ENCODE data around the gene FDPS.
"Not testable (repeated sequence)": the region's sequence is repeated elsewhere in the genome, so short reads cannot be mapped to it uniquely, and the experiment has no call there.

The FDPS gene

DNA sequence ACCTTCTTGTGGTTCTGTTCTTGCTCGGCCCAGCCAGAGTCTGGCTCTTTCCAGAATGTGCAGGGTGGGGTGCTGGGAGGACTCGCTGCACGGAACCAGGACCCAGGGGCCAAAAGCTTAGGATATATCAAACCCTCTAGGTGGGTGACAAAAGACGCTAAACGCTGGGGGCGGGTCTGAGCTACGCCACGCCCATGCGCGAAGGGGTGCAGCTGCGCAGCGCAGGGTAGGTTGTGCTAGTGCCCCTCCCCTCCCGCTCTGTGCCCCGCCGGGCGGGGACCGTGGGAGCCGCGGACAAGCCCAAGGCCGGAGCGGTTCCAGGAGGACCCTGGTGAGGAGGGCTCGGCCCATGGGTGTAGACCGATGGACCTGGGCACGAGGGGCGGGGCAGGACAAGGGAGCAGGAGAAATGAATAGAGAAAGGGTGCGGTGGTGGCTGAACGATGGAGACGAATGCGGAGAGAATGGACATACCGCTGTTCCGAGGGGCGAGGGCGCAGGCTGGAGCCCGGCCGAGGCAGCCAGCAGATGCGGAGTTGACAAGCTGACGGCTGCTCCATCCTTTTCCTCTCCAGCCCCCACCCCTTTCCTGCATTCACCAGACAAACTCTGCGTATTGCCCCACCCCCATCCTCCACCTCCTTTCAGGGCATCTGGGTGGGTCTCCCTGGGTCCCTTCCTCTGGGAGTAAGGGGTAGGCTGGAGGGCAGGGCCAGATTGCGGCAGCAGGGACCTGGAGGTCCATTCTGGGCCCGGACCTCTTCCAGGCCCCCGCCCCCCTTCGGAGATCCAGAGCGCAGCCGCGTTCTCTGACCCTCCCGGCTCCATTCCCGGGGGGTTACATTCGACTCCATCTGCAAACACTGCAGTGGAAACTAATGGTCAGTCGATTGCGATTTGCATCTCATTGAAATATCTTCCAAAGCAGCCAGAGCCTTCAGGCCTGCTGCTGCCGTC, 12.3 kb downstream of the FDPS start, which contains the start of gene RUSC1:
Gene RUSC1 (plus strand): TSS at position 234 of the 957 bp plus-strand sequence. CDS start 880 bp downstream, outside the sequence.
- DNase-seq: peak; percentile 87

DNA sequence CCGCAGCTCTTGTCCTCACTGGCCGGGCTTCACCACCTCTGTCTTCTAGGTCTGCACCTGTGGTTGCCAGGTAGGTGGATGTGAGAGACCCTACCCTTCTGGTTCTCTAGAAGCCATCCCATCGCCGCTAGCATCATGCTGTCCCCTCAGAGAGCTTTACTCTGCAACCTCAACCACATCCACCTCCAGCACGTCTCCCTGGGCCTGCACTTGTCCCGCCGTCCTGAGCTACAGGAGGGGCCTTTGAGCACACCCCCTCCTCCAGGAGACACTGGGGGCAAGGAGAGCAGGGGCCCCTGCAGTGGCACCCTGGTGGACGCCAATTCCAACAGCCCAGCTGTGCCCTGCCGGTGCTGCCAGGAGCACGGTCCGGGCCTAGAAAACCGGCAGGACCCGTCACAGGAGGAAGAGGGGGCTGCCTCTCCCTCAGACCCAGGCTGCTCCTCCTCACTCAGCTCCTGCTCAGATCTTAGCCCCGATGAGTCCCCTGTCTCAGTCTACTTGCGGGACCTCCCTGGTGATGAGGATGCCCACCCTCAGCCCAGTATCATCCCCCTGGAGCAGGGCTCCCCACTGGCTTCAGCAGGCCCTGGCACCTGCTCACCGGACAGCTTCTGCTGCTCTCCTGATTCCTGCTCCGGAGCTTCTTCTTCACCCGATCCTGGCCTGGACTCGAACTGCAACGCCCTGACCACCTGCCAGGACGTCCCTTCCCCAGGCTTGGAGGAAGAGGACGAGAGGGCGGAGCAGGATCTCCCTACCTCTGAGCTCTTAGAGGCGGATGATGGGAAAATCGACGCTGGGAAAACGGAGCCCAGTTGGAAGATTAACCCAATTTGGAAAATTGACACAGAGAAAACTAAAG, 13.2 kb downstream of the FDPS start:
- peak; percentile 32 for DNase-seq

DNA sequence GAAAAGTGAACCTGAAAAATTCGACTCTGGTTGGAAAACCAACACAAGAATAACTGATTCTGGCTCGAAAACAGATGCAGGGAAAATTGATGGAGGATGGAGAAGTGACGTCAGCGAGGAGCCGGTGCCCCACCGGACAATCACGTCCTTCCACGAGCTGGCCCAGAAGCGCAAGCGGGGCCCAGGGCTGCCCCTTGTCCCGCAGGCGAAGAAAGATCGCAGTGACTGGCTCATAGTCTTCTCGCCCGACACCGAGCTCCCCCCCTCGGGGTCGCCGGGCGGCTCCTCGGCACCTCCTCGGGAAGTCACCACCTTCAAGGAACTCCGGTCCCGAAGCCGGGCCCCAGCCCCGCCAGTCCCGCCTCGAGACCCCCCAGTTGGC, 13.9 kb downstream of the FDPS start:
- peak; percentile 57 for DNase-seq

DNA sequence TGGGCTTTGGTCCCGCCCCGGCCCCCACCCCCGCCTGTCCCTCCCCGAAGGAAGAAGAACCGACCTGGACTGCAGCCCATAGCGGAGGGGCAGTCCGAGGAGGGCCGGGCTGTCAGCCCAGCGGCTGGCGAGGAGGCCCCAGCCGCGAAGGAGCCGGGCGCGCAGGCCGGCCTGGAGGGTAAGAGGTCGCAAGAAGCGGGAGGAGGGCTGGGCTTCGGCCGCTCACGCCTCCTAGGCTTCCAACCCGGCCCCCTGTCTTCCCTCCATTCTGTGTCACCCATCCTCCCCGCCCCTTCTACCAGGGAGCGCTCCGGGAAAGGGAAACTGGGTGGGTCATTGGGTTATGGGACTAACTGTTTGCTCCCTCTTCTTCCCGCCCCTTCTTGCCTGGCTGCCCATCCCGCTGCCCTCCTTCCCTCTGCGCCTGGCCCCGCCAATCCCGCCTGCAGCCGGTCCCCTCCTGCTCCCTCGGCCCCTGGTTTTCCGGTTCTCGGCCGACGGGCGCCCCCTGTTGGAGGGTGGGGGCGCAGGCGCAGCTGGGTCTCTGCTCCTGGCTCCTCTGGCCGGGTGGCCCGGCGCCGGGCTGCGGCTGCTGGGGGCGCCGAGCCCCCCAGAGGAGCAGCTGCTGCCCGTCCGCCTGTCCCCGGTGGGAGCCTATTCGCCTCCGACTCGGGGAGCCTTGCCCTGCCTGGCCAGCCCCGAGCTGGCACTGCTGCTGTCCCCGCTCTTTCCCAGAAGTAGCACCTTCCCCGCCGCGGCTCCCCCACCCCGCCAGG, 14.5 kb downstream of the FDPS start:
- peak; percentile 96 for DNase-seq

DNA sequence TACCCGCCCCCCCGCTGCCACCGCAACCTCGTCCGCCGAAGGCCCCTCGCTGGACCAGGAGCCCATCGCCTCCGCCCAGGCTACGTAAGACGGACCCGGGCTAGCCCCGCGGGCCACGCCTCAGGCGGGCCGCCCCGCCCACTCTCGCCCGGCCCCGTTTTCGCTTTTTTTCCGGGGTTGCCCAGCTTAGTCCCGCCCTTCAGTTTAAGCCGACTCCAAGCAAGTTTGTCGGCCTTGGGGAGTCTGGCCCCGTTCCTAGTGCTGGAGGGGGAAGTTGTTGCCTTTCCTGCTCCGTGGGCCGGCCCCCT, 15.0 kb downstream of the FDPS start:
- DNase-seq: peak; percentile 87

DNA sequence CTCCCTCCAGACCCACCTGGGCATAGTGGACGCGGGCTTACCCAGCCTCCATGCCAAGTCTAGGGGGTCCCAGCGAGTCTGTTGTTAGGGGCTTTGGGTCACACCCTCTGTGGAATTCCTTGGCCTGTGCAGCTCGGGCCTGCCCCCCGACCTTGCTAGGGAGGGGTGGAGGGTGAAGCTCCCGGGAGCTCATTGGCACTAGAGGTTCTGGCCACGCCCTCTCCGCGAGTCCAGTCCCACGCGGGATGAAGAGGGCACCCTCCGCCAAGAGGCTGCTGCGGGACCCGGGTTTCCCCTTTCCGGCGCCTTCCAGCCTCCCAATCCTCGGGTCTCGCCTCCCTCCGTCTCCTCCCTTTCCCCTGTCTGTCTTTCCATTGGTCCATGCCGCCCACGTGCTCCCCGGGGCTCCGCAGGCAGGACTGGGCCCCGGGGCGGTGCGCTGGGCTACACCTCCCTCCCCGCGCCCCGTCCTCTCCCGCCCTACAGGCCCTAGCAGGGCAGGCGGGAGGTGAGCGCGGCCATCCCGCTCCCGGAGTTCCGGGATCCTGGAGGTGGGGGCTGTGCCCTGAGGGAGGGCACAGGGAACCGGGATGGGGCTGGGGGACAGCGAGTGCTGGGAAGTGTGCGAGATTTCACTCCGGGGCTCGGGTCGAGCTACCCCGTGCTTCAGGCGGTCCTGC, 15.5 kb downstream of the FDPS start:
- peak; percentile 98 for DNase-seq

GRCh38 chr1:155324717-155325602, 16.3 kb downstream of the FDPS start:
- DNase-seq: peak; percentile 79

- no peak for DNase-seq
Observed at GRCh38 chr1:155325603-155325893, 16.9 kb downstream of the FDPS start.

- DNase-seq: no peak
Observed at GRCh38 chr1:155326020-155326526, 17.4 kb downstream of the FDPS start.

DNA sequence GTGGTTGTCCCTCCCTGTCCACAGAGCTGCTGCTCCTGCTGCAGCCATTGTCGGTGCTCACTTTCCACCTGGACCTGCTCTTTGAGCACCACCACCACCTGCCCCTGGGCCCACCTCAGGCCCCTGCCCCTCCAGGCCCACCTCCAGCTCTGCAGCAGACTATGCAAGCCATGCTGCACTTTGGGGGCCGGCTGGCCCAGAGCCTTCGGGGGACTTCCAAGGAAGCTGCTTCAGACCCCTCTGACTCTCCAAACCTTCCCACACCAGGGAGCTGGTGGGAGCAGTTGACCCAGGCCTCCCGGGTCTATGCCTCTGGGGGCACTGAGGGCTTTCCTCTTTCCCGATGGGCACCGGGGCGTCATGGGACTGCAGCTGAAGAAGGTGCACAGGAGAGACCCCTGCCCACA, 18.0 kb downstream of the FDPS start:
- no peak for DNase-seq

DNA sequence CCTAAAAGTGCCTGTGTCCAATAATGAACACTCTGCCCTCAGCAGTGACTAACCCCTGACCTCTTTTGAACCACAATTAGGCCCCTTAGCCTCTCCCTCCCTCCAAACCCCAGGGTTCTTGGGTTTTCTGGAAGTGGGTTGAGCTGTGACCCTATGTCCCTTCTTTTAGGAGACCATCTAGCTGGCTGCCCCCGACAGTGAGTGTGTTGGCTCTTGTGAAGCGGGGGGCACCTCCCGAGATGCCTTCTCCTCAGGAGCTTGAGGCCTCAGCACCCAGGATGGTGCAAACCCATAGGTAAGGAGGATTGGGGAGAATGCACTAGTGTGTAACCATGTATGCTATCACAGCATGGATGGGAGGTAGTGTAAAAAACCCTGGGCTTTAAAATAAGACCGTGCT, 19.3 kb downstream of the FDPS start:
- no peak for DNase-seq

GRCh38 chr1:155328856-155329255, 20.2 kb downstream of the FDPS start:
- DNase-seq: not testable (repeated sequence)

GRCh38 chr1:155329980-155330598, 21.4 kb downstream of the FDPS start:
- no peak for DNase-seq

GRCh38 chr1:155334962-155335361, 26.3 kb downstream of the FDPS start:
- no peak for DNase-seq

DNA sequence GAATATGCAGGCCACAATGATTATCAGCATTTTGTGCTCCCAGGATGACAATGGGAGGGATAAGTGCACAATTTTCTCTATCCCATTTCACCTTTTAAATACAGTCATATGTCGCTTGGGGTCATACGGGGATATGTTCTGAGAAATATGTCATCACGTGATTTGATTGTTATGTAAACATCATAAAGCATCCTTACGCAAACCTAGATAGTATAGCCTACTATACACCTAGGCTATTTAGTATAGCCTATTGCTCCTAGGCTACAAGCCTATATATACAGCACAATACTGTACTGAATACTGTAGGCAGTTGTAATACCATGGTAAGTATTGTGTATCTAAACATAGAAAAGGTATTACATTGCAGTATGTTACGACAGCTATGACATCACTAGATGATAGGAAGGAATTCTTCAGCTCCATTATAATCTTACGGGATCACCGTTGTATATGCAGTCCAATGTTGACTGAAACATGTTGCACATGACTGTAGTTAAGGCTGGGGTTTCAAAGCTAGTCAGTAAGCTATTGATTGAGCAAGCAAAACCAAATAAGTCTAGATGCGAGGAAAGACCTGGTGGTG, 30.9 kb downstream of the FDPS start:
- DNase-seq: no peak

DNA sequence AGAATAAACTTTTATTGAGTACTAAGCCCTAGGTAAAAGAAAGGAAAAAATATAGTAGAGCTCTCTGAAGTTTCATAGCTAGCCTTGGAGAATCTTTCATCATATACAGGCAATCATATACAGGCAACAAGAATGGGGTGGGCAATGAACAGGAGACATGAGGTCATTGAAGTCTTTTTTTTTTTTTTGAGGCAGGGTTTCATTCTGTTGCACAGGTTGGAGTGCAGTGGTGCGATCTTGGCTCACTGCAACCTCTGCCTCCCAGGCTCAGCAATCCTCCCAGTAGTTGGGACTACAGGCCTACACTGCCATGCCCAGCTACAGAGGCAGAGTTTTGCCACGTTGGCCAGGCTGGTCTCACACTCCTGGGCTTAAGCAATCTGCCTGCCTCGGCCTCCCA, 34.2 kb downstream of the FDPS start:
- no peak for DNase-seq

DNA sequence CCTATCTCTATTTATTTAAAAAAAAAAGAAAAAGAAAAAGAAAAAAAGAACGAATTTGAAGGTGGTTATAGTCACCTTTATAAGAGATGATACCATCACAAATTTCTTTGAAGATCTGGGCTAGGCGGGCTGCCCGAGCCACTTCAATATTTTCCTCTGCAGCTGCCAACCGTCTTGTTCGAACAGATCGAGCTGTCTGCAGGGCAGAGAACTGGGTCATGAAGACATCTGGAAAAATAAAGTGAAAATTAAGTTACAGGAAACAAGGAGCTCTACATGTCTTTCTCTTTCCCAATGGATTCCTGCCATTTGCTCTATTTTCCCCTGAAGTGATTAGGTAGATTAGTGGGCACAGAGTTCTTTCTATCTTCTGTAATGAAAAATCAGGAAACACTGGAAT, 44.0 kb downstream of the FDPS start:
- DNase-seq: no peak

- no peak for DNase-seq
Observed at GRCh38 chr1:155360051-155360450, 51.4 kb downstream of the FDPS start.
